Measurements from ENCODE around the gene C1orf53. TPM values are rescaled to one million over a fixed set of nuclear protein-coding genes. Genes with fewer than 3 reads are reported as not detected.
A peak's percentile ranks its signal among the peaks of the same experiment; 100 is the strongest.

C1orf53 gene
- total and polyA plus RNA-seq, 9 of the 15 experiments (the other 6 are each of a cell fraction or from before 2014, with no cell fraction given): 0.31 to 3.2 (median 2.3) TPM

DNA sequence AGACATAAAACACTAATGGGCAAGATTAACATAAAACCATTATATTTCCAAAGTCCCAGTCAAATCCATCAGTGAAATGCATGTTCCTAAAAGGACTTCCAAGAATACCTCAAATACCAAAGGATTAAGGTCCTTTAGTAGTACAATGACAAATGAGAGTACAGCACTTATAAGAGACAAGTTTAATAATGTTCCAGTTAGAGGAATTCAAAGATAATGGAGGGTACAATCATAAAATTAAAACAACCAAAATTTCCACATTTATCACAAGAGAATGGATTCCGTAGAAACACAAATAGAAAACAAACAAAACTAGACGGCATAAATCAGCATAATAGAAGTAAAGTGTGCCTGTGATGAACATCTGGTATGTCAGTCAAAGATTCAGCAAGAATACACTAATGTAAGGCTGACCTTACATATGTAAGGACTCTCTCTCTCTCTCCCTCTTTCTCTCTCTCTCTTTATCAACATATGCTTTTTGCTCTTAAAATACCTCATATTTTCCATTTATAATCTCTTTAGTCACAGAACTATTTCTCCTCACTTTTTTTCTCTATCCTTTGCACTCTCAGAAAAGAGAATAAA, 32.8 kb upstream of the C1orf53 start (continued):
- TF ChIP-seq POLR2B (IDR thresholded peaks at IDR 0.05; ENCODE audit: low read depth, partially characterized antibody): no peak
- TF ChIP-seq, protein P1, sequence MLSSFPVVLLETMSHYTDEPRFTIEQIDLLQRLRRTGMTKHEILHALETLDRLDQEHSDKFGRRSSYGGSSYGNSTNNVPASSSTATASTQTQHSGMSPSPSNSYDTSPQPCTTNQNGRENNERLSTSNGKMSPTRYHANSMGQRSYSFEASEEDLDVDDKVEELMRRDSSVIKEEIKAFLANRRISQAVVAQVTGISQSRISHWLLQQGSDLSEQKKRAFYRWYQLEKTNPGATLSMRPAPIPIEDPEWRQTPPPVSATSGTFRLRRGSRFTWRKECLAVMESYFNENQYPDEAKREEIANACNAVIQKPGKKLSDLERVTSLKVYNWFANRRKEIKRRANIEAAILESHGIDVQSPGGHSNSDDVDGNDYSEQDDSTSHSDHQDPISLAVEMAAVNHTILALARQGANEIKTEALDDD (IDR thresholded peaks at IDR 0.05): no peak
- no peak for TF ChIP-seq POLR2AphosphoS5 (IDR thresholded peaks at IDR 0.05; ENCODE audit: control insufficient read depth, insufficient read depth, low read depth, low read length)
- no peak for TF ChIP-seq ZNF785 (CRISPR knock-in tag; IDR thresholded peaks at IDR 0.05)
- TF ChIP-seq SMARCB1 (IDR thresholded peaks at IDR 0.05; ENCODE audit: insufficient read length, low read depth): no peak
- no peak for TF ChIP-seq NFE2L1 (tag; IDR thresholded peaks at IDR 0.05; ENCODE audit: borderline replicate concordance, low read depth)
- TF ChIP-seq SOX6 (IDR thresholded peaks at IDR 0.05): no peak
- no peak for TF ChIP-seq ZBTB17 (CRISPR knock-in tag; IDR thresholded peaks at IDR 0.05)
- no peak for TF ChIP-seq DIDO1 (tag; IDR thresholded peaks at IDR 0.05; ENCODE audit: low read depth)
- no peak for TF ChIP-seq ARNT (IDR thresholded peaks at IDR 0.05)

DNA sequence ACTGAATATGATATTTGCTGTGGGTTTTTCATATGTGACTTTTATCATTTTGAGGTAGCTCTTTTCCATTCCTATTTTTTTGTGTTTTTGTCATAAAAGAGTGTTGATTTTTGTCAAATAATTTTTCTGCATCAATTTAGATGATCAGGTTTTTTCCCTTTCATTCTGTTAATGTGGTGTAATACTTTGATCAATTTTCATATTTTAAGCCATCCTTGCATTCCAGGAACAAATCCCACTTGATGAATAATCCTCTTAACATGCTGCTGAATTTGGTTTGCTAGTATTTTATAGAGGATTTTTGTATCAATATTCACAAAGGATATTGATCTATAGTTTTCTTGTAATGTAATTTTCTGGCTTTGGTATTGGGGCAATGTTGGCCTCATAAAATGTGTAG, 25.5 kb upstream of the C1orf53 start:
- Histone ChIP-seq H3K4me2 (ENCODE audit: insufficient read depth, low read length) (no peak overlapping the region), H3K9ac (ENCODE audit: insufficient read depth in 1 of 2, low read depth in 2 of 2, low read length in 2 of 2) (no peak overlapping the region), H3K36me3 (ENCODE audit: control insufficient read depth, insufficient read depth, low read length) (no peaks in the 10 kb centered on the region), H3K79me2 (ENCODE audit: control insufficient read depth, insufficient read depth, low read length) (no peaks in the 10 kb centered on the region), H3K4me3 (no peak overlapping the region), H3K4me1 (replicated peaks in 1 of 2; ENCODE audit: control insufficient read depth in 2 of 2, insufficient read depth in 2 of 2, low read length in 2 of 2) (no peaks in the 10 kb centered on the region), H3K27ac (ENCODE audit: extremely low read depth, low read depth, low read length) (no peak overlapping the region), H2AFZ (ENCODE audit: low read depth, low read length) (no peak overlapping the region), H3K9me3 (replicated peaks; ENCODE audit: control insufficient read depth, insufficient read depth, low read depth, low read length) (no peaks in the 10 kb centered on the region; the same call in 1 of the 2 replicates), H3K9me1 (ENCODE audit: control insufficient read depth, insufficient read depth, low read length) (no peaks in the 10 kb centered on the region), H4K20me1 (replicated peaks; ENCODE audit: control insufficient read depth, insufficient read depth, low read length) (no peaks in the 10 kb centered on the region), H3K27me3 (ENCODE audit: control insufficient read depth in 2 of 2, insufficient read depth in 2 of 2, low read length in 2 of 2) (no peaks in the 10 kb centered on the region)
- CTCF ChIA-PET (ENCODE audit: low intra/inter-chr PET ratio): no interaction called here
- TF ChIP-seq CBFB (CRISPR knock-in tag; IDR thresholded peaks at IDR 0.05) (no peak), SIN3B (IDR thresholded peaks at IDR 0.05; ENCODE audit: low read depth) (no peak), ZNF184 (CRISPR knock-in tag; IDR thresholded peaks at IDR 0.05) (no peak), FOXK1 (CRISPR knock-in tag; IDR thresholded peaks at IDR 0.05; ENCODE audit: borderline replicate concordance) (no peak), ZNF324 (CRISPR knock-in tag; IDR thresholded peaks at IDR 0.05) (peak; percentile 91), ZEB2 (IDR thresholded peaks at IDR 0.05) (no peak)
- TF ChIP-seq, protein P2, sequence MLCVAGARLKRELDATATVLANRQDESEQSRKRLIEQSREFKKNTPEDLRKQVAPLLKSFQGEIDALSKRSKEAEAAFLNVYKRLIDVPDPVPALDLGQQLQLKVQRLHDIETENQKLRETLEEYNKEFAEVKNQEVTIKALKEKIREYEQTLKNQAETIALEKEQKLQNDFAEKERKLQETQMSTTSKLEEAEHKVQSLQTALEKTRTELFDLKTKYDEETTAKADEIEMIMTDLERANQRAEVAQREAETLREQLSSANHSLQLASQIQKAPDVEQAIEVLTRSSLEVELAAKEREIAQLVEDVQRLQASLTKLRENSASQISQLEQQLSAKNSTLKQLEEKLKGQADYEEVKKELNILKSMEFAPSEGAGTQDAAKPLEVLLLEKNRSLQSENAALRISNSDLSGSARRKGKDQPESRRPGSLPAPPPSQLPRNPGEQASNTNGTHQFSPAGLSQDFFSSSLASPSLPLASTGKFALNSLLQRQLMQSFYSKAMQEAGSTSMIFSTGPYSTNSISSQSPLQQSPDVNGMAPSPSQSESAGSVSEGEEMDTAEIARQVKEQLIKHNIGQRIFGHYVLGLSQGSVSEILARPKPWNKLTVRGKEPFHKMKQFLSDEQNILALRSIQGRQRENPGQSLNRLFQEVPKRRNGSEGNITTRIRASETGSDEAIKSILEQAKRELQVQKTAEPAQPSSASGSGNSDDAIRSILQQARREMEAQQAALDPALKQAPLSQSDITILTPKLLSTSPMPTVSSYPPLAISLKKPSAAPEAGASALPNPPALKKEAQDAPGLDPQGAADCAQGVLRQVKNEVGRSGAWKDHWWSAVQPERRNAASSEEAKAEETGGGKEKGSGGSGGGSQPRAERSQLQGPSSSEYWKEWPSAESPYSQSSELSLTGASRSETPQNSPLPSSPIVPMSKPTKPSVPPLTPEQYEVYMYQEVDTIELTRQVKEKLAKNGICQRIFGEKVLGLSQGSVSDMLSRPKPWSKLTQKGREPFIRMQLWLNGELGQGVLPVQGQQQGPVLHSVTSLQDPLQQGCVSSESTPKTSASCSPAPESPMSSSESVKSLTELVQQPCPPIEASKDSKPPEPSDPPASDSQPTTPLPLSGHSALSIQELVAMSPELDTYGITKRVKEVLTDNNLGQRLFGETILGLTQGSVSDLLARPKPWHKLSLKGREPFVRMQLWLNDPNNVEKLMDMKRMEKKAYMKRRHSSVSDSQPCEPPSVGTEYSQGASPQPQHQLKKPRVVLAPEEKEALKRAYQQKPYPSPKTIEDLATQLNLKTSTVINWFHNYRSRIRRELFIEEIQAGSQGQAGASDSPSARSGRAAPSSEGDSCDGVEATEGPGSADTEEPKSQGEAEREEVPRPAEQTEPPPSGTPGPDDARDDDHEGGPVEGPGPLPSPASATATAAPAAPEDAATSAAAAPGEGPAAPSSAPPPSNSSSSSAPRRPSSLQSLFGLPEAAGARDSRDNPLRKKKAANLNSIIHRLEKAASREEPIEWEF (CRISPR knock-in tag; IDR thresholded peaks at IDR 0.05): no peak
- ATAC-seq (no peak), FAIRE-seq (peak; percentile 40), DNase-seq (ENCODE audit: extremely low read depth in 1 of 4, low spot score in 3 of 4) (no peak)
- POLR2A ChIA-PET: interaction anchor here (0.7 to 1.0 kb wide), 2 partner anchors 8 to 14 kb away, joined by 3 read pairs; no protein-coding TSS in a partner anchor
- in situ Hi-C loops (cut with MboI): no loop called here
- intact Hi-C loops (cut with micrococcal nuclease): no loop called here
- no TSS peak for BruUV-seq (replicated peaks)
